IMR-90 (cell line): ENCODE results near the gene TRIM63. TPM values are rescaled to one million over a fixed set of nuclear protein-coding genes. Genes with fewer than 3 reads are reported as not detected.

Experiments
- ATAC-seq: fragments of 200-7000 bp; cut with Tn5 transposase; 2 replicates; pipeline ENCODE4 v1.9.1; 2020; ENCODE audit warnings: low read depth, mild to moderate bottlenecking, moderate library complexity
- BruUV-seq: library from RNA; stranded (reverse); fragments of 400-500 nt; replicated peaks from 2 replicates; lab custom pipeline; 2021; lab: Mats Ljungman, UMichigan
- CTCF ChIA-PET: fragments of 300-600 bp; formaldehyde crosslinking; extraction: SDS; loops from one replicate; lab custom pipeline; 2021; ENCODE audit warnings: antibody characterized with exemption; lab: Yijun Ruan, JAX
- POLR2A ChIA-PET: fragments of 300-600 bp; sonication (Branson Sonifier 250); formaldehyde crosslinking; loops from one replicate; lab custom pipeline; 2022; ENCODE audit warnings: antibody characterized with exemption; ENCODE audit not compliant: unreplicated experiment; lab: Charles Lee
- DNase-seq: peaks from one replicate; pipeline ENCODE4 v3.0.0; 2013
- H2AFZ ChIP-seq: replicated peaks from 2 replicates; pipeline ENCODE3; 2013; ENCODE audit warnings: low read length, mild to moderate bottlenecking; ENCODE audit not compliant: poor library complexity
- H2AK5ac ChIP-seq: 2 replicates; pipeline ENCODE4 v1.6.1; 2013; ENCODE audit warnings: low read depth, low read length, inconsistent platforms
- H2AK9ac ChIP-seq: replicated peaks from 2 replicates; pipeline ENCODE3; 2013; ENCODE audit warnings: mild to moderate bottlenecking, low read depth, low read length, moderate library complexity; ENCODE audit not compliant: poor library complexity
- H2BK120ac ChIP-seq: 2 replicates; pipeline ENCODE4 v1.6.1; 2013; ENCODE audit warnings: low read depth, low read length, inconsistent platforms
- H2BK15ac ChIP-seq: 3 replicates; pipeline ENCODE4 v1.6.1; 2013; ENCODE audit warnings: low read depth, low read length, inconsistent platforms
- H2BK20ac ChIP-seq: 2 replicates; pipeline ENCODE4 v1.6.1; 2013; ENCODE audit warnings: low read depth, mild to moderate bottlenecking, inconsistent platforms, low read length, moderate library complexity
- H2BK5ac ChIP-seq: 2 replicates; pipeline ENCODE4 v1.6.1; 2013; ENCODE audit warnings: mild to moderate bottlenecking, low read depth, low read length, inconsistent platforms; ENCODE audit not compliant: poor library complexity, severe bottlenecking
- H3K14ac ChIP-seq: replicated peaks from 2 replicates; pipeline ENCODE4 v1.6.1; 2013; ENCODE audit warnings: low read depth, low read length, inconsistent platforms
- H3K18ac ChIP-seq: 2 replicates; pipeline ENCODE4 v1.6.1; 2013; ENCODE audit warnings: low read depth, low read length, control low read depth
- H3K23ac ChIP-seq: 2 replicates; pipeline ENCODE4 v1.6.1; 2013; ENCODE audit warnings: low read depth, low read length, inconsistent platforms
- H3K27ac ChIP-seq: 2 replicates; pipeline ENCODE4 v1.5.1; 2013; ENCODE audit warnings: mild to moderate bottlenecking, control low read depth, low read length; ENCODE audit not compliant: insufficient read depth
- H3K27me3 ChIP-seq: 2 replicates; pipeline ENCODE4 v1.6.1; 2013; ENCODE audit warnings: low read length; ENCODE audit not compliant: control insufficient read depth, insufficient read depth
- H3K36me3 ChIP-seq: 2 replicates; pipeline ENCODE4 v1.6.1; 2013; ENCODE audit warnings: low read length, mixed read lengths; ENCODE audit not compliant: control insufficient read depth, insufficient read depth
- H3K4ac ChIP-seq: 2 replicates; pipeline ENCODE4 v1.6.1; 2013; ENCODE audit warnings: low read depth, low read length, inconsistent platforms
- H3K4me1 ChIP-seq: 2 replicates; pipeline ENCODE4 v1.6.1; 2013; ENCODE audit warnings: low read length, mixed read lengths; ENCODE audit not compliant: control insufficient read depth, insufficient read depth
- H3K4me2 ChIP-seq: 2 replicates; pipeline ENCODE4 v1.6.1; 2013; ENCODE audit warnings: low read depth, mild to moderate bottlenecking, control low read depth, low read length, moderate library complexity
- H3K4me3 ChIP-seq: 2 replicates; pipeline ENCODE4 v1.5.1; 2013; ENCODE audit warnings: low read depth, mild to moderate bottlenecking, control low read depth, low read length, moderate library complexity; ENCODE audit not compliant: insufficient read depth
- H3K56ac ChIP-seq: 2 replicates; pipeline ENCODE4 v1.6.1; 2013; ENCODE audit warnings: low read length, inconsistent platforms; ENCODE audit not compliant: insufficient read depth; ENCODE audit errors: extremely low read depth
- H3K79me1 ChIP-seq, 2 experiments: 2 replicates each; pipeline ENCODE4 v1.6.1; 2013; ENCODE audit warnings: low read length in 2 of 2, inconsistent platforms in 1 of 2, low read depth in 1 of 2
- H3K9ac ChIP-seq: 2 replicates; pipeline ENCODE4 v1.6.1; 2013; ENCODE audit warnings: low read depth, low read length, control low read depth
- H3K9me1 ChIP-seq: 2 replicates; pipeline ENCODE4 v1.6.1; 2013; ENCODE audit warnings: low read length, inconsistent platforms; ENCODE audit not compliant: insufficient read depth
- H3K9me3 ChIP-seq: 2 replicates; pipeline ENCODE4 v1.6.1; 2013; ENCODE audit warnings: low read length; ENCODE audit not compliant: control insufficient read depth, insufficient read depth
- H4K20me1 ChIP-seq: 2 replicates; pipeline ENCODE4 v1.6.1; 2013; ENCODE audit warnings: low read length, inconsistent platforms; ENCODE audit not compliant: insufficient read depth
- H4K5ac ChIP-seq: 2 replicates; pipeline ENCODE4 v1.6.1; 2013; ENCODE audit warnings: mild to moderate bottlenecking, low read depth, low read length, control low read depth
- H4K8ac ChIP-seq, 2 experiments: 2 replicates each; pipeline ENCODE4 v1.6.1; 2013; ENCODE audit warnings: low read depth in 2 of 2, low read length in 2 of 2, control low read depth in 1 of 2, inconsistent platforms in 1 of 2
- H4K91ac ChIP-seq: 2 replicates; pipeline ENCODE4 v1.6.1; 2013; ENCODE audit warnings: low read depth, low read length, inconsistent platforms; ENCODE audit not compliant: insufficient read depth
- CEBPB ChIP-seq: IDR thresholded peaks from 2 replicates; pipeline ENCODE4 v1.6.1; 2012; ENCODE audit warnings: low read depth, low read length, improper control_type of control experiment
- MXI1 ChIP-seq: IDR thresholded peaks from 2 replicates; pipeline ENCODE4 v1.6.1; 2012; ENCODE audit warnings: low read depth, mild to moderate bottlenecking, low read length, moderate library complexity, borderline replicate concordance
- WGBS, 2 experiments: methylation state at CpG; one replicate each; pipeline versions ENCODE4 v1.1.5 to v1.1.7; 2013; ENCODE audit warnings: missing lambda C conversion rate in 2 of 2; ENCODE audit not compliant: insufficient read length in 1 of 2; ENCODE audit errors: extremely low coverage in 2 of 2; 5-methylcytosine and 5-hydroxymethylcytosine counted together
- dilution Hi-C: fragments of 300-500 bp; cut with HindIII; formaldehyde crosslinking; loops from one replicate; pipeline ENCODE4 v1.14.3; 2018; ENCODE audit warnings: low sequenced_read_pairs; ENCODE audit not compliant: unreplicated experiment
- in situ Hi-C: fragments of 300-500 bp; cut with MboI; formaldehyde crosslinking; loops from 3 replicates; pipeline ENCODE4 v1.14.3; 2019; ENCODE audit warnings: low sequenced_read_pairs, inconsistent platforms, mixed read lengths
- intact Hi-C: fragments of 100-400 bp; cut with micrococcal nuclease; formaldehyde crosslinking; loops from 2 replicates; pipeline ENCODE4 v1.10.0; 2022
- polyA plus RNA-seq, 3 experiments: library from polyadenylated mRNA; depleted of rRNA; stranded (reverse); fragments of >200 nt; gene quantifications; 2 replicates each; pipeline ENCODE4 v1.2.3, GENCODE V29; 2012; ENCODE audit warnings: low replicate concordance in 1 of 3
- total RNA-seq: library from RNA; depleted of rRNA; stranded (reverse); fragments of >200 nt; gene quantifications from 2 replicates; pipeline ENCODE4 v1.2.3, GENCODE V29; 2012

Gene TRIM63
- total and polyA plus RNA-seq, 2 of the 4 experiments (the other 2 are of a cell fraction): not detected

GRCh38 chr1:26022404-26022779 lies 45.0 kb downstream of the TRIM63 start:
- BruUV-seq: no TSS peak
- Histone ChIP-seq H2AK5ac (peak overlapping the region; percentile 21; the same call in 1 of the 2 replicates), H3K14ac (no peak overlapping the region), H3K9ac (no peak overlapping the region), H2AK9ac (peak overlapping the region; percentile 51), H2BK120ac (no peak overlapping the region), H3K36me3 (no peaks in the 10 kb centered on the region), H3K56ac (no peak overlapping the region), H3K9me3 (no peaks in the 10 kb centered on the region), H3K4ac (no peak overlapping the region), H4K20me1 (no peaks in the 10 kb centered on the region), H3K4me3 (no peak overlapping the region), H3K27me3 (peaks cover 2% of the 10 kb centered on the region; the same call in 1 of the 2 replicates), H2AFZ (peak overlapping the region; percentile 70), H3K27ac (no peak overlapping the region), H2BK20ac (no peak overlapping the region), H3K4me2 (no peak overlapping the region), H3K4me1 (peaks cover 24% of the 10 kb centered on the region), H3K23ac (no peak overlapping the region), H2BK15ac (no peak overlapping the region), H3K79me1 (no peaks in the 10 kb centered on the region), H4K5ac (no peak overlapping the region), H4K8ac (no peak overlapping the region), H3K9me1 (peaks cover 5% of the 10 kb centered on the region), H4K91ac (no peak overlapping the region), H2BK5ac (no peak overlapping the region), H3K18ac (no peak overlapping the region)
- CTCF ChIA-PET: interaction anchor here (2.0 kb wide), 1 partner anchor 14 kb away, joined by 5 read pairs; no protein-coding TSS in a partner anchor
- 93% methylated on average over 5 of the region's 8 CpGs; no CpG with 5 or more reads in 1 of the 2 experiments for WGBS, 2 experiments
- POLR2A ChIA-PET: no interaction called here
- ATAC-seq: no peak
- TF ChIP-seq CEBPB: no peak
- TF ChIP-seq MXI1: no peak
- DNase-seq: no peak
- dilution Hi-C loops (no loop called here), intact Hi-C loops (no loop called here), in situ Hi-C loops (no loop called here)
